Activated CD4-positive, alpha-beta T cell treated with anti-CD3 and anti-CD28 coated beads, Interleukin-2, Interleukin-4, amounts not matched to agents 100 ng/mL and 50 ng/mL, durations not matched to agents 16 hours and 8 hours (primary cell): ENCODE measurements around the gene TRMO.
"Not testable (repeated sequence)": the region's sequence is repeated elsewhere in the genome, so short reads cannot be mapped to it uniquely, and the experiment has no call there.

Source experiments
- DNase-seq: peaks from one replicate; pipeline ENCODE4 v3.0.0-alpha.2; 2020; ENCODE audit warnings: low spot score

The TRMO gene

GRCh38 chr9:97921959-97922724 is at the start of gene TRMO:
TRMO (minus strand) TSS chr9:97922500; CDS start chr9:97922493, 7 bp downstream.
- DNase-seq: peak; percentile 98

- DNase-seq: no peak
Measured at GRCh38 chr9:97970165-97970564, 47.9 kb upstream of the TRMO start.

- DNase-seq: no peak
Measured at GRCh38 chr9:97969014-97969413, 46.7 kb upstream of the TRMO start.

- no peak for DNase-seq
Measured at GRCh38 chr9:97966493-97966892, 44.2 kb upstream of the TRMO start.

GRCh38 chr9:97964901-97965300 is 42.6 kb upstream of the TRMO start:
- no peak for DNase-seq

- DNase-seq: no peak
Measured at GRCh38 chr9:97963232-97963631, 40.9 kb upstream of the TRMO start.

- DNase-seq: no peak
Measured at GRCh38 chr9:97962575-97962974, 40.3 kb upstream of the TRMO start.

GRCh38 chr9:97962136-97962535 is 39.8 kb upstream of the TRMO start:
- DNase-seq: no peak

- DNase-seq: no peak
Measured at GRCh38 chr9:97961361-97961760, 39.1 kb upstream of the TRMO start.

GRCh38 chr9:97960678-97961328 is 38.5 kb upstream of the TRMO start:
- not testable (repeated sequence) for DNase-seq

GRCh38 chr9:97959585-97959984 is 37.3 kb upstream of the TRMO start:
- DNase-seq: no peak

GRCh38 chr9:97958812-97959511 is 36.7 kb upstream of the TRMO start:
- no peak for DNase-seq

- DNase-seq: no peak
Measured at GRCh38 chr9:97956331-97956730, 34.0 kb upstream of the TRMO start.

- peak; percentile 60 for DNase-seq
Measured at GRCh38 chr9:97954550-97954989, 32.3 kb upstream of the TRMO start.

GRCh38 chr9:97950873-97951272 is 28.6 kb upstream of the TRMO start:
- not testable (repeated sequence) for DNase-seq

GRCh38 chr9:97947094-97947493 is 24.8 kb upstream of the TRMO start:
- DNase-seq: not testable (repeated sequence)

- DNase-seq: not testable (repeated sequence)
Measured at GRCh38 chr9:97945470-97945869, 23.2 kb upstream of the TRMO start.

GRCh38 chr9:97944612-97945011 is 22.3 kb upstream of the TRMO start:
- DNase-seq: no peak

GRCh38 chr9:97943308-97943855 is 21.1 kb upstream of the TRMO start:
- DNase-seq: no peak

GRCh38 chr9:97941323-97941722 is 19.0 kb upstream of the TRMO start:
- no peak for DNase-seq

- no peak for DNase-seq
Measured at GRCh38 chr9:97940741-97941140, 18.4 kb upstream of the TRMO start.

- DNase-seq: no peak
Measured at GRCh38 chr9:97940233-97940632, 17.9 kb upstream of the TRMO start.
